Measurements from ENCODE around the gene MAPK8. TPM values are rescaled to one million over a fixed set of nuclear protein-coding genes. Genes with fewer than 3 reads are reported as not detected.

Gene MAPK8
- total and polyA plus RNA-seq, 10 donors: 5.2 to 61.4 (median 37.4) TPM

DNA sequence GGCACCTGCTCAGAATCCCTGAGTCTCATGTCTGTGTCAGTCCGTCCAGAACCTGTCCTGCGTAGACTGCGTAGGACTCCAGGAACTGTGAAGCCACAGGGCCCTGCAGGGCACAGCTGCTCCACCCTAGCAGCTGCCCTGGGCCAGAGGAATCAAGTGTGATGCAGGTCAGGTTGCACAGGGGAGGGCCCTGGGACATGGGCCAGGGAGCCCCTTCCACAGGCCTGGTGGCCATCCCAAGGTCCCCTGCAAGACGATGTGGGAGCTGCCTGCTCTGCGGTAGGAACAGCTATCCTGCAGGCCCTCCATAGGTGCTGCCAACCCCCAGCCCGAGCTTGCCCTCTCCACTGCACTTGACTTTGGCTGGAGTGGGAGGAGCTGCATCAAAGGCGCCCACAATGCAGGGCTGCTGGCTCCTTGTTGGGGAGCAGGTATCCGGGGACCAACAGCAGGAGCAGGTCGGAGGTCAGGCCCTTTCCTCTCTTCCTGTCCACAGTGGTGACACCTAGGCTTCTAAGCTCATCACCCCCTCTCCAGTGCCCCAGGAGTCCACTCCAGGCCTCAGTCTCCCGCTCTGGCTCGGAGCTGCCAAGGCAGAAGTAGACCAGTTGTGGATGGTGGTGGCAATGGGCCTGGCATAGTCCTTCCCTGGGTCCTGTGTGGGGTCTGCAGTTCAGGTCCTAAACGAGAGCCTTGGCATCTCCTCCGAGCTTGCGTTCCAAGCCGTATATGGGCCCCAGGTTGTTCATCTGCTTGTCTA lies 149.1 kb downstream of the MAPK8 start:
- H3K36me3 ChIP-seq: no peaks in the 10 kb centered on the region
- 85 to 95% (median 91%) methylated on average over 8 to 15 of the region's 15 CpGs for WGBS, 5 donors
- DNase-seq: peak; percentile 64
- intact Hi-C loops (cut with DNase I; ENCODE audit: low total_unique reads): no loop called here
- TF ChIP-seq, protein P1, sequence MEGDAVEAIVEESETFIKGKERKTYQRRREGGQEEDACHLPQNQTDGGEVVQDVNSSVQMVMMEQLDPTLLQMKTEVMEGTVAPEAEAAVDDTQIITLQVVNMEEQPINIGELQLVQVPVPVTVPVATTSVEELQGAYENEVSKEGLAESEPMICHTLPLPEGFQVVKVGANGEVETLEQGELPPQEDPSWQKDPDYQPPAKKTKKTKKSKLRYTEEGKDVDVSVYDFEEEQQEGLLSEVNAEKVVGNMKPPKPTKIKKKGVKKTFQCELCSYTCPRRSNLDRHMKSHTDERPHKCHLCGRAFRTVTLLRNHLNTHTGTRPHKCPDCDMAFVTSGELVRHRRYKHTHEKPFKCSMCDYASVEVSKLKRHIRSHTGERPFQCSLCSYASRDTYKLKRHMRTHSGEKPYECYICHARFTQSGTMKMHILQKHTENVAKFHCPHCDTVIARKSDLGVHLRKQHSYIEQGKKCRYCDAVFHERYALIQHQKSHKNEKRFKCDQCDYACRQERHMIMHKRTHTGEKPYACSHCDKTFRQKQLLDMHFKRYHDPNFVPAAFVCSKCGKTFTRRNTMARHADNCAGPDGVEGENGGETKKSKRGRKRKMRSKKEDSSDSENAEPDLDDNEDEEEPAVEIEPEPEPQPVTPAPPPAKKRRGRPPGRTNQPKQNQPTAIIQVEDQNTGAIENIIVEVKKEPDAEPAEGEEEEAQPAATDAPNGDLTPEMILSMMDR (IDR thresholded peaks at IDR 0.05 in 8 of 11, conservative IDR thresholded peaks at IDR 0.05 in 3 of 11): no peak
- no peak for TF ChIP-seq POLR2AphosphoS5 (IDR thresholded peaks at IDR 0.05)
- no peak for TF ChIP-seq POLR2A (IDR thresholded peaks at IDR 0.05)
- H3K4me1 ChIP-seq: peaks cover 0 to 16% (median 12%) of the 10 kb centered on the region in 6 donors
- no peaks in the 10 kb centered on the region for H3K9me3 ChIP-seq
- no peak overlapping the region for H3K27ac ChIP-seq
- peaks cover 0 to 21% (median 0%) of the 10 kb centered on the region in 7 donors for H3K27me3 ChIP-seq (replicated peaks in 1 of 7)
- H3K4me3 ChIP-seq: no peak overlapping the region

GRCh38 chr10:48456361-48456804 lies 149.9 kb downstream of the MAPK8 start:
- 3 to 11% (median 6%) methylated on average over 5 to 9 of the region's 9 CpGs for WGBS, 5 donors
- no peaks in the 10 kb centered on the region for H3K9me3 ChIP-seq
- peak; percentile 87 for DNase-seq
- TF ChIP-seq POLR2A (IDR thresholded peaks at IDR 0.05) (no peak), POLR2AphosphoS5 (IDR thresholded peaks at IDR 0.05) (peak; percentile 26 to 68 (median 54))
- TF ChIP-seq, protein P1 (IDR thresholded peaks at IDR 0.05 in 8 of 11, conservative IDR thresholded peaks at IDR 0.05 in 3 of 11): no peak
- peak overlapping the region in 1 of 8 donors; percentile 35 for H3K4me3 ChIP-seq
- H3K36me3 ChIP-seq: no peaks in the 10 kb centered on the region
- intact Hi-C loops (cut with DNase I; ENCODE audit: low total_unique reads): no loop called here
- H3K27ac ChIP-seq: no peak overlapping the region
- H3K4me1 ChIP-seq: peaks cover 0 to 16% (median 12%) of the 10 kb centered on the region in 6 donors
- H3K27me3 ChIP-seq (replicated peaks in 1 of 7): peaks cover 0 to 21% (median 0%) of the 10 kb centered on the region in 7 donors

DNA sequence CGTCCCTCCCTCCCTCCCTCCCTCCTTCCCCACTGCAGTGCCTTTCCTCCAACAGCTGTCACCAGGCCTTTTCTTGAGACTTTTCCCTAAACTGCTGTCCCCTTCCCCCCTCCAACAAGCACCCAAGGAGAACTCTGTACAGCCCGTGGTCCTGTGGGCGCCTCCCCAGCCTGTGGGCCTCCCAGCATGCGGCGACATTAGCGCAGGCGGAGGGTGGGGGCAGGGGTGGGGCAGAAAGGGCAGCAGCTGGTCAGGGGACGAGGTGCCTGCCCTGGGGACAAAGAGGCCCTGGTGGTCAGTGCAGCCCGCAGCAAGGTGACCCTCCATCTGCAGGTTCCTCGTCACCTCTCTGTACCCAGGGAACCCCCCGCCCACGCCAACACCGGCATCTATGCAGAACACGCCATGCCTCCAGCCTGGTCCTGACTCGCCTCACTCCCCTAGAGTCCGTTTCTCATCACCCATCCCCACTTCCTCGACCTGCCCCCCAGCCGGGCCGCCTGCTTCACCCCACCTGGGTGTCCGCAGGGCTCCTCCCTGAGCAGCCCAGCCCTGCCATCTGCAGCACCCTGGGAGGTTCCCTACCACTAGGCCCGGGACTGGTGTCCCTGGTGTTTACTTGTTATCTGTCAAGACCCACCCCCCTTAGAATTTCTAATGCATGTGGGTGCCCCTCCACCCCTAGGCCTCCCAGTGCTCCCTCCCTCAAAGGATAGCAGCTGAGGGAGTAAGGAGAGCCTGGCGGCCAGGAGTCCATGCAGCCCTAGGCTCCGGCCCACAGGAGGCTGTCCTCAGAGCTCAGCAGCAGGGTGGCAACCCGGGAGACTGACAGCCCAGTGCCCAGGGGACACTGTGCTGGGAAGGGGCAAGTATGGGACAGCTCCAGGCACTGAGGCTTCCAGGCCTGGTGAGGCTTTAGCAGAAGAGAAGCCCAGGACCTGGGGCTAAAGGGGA lies 150.6 kb downstream of the MAPK8 start:
- peaks cover 0 to 21% (median 0%) of the 10 kb centered on the region in 7 donors for H3K27me3 ChIP-seq (replicated peaks in 1 of 7)
- no peaks in the 10 kb centered on the region for H3K36me3 ChIP-seq
- H3K4me1 ChIP-seq: peaks cover 0 to 16% (median 12%) of the 10 kb centered on the region in 6 donors
- H3K9me3 ChIP-seq: no peaks in the 10 kb centered on the region
- intact Hi-C loops (cut with DNase I; ENCODE audit: low total_unique reads): no loop called here
- peak overlapping the region in 1 of 8 donors; percentile 35 for H3K4me3 ChIP-seq
- TF ChIP-seq POLR2A (IDR thresholded peaks at IDR 0.05): no peak
- no peak for TF ChIP-seq POLR2AphosphoS5 (IDR thresholded peaks at IDR 0.05)
- TF ChIP-seq, protein P1 (IDR thresholded peaks at IDR 0.05 in 8 of 11, conservative IDR thresholded peaks at IDR 0.05 in 3 of 11): no peak
- DNase-seq: peak; percentile 71
- H3K27ac ChIP-seq: no peak overlapping the region
- WGBS, 5 donors: 43 to 51% (median 48%) methylated on average over 20 to 24 of the region's 24 CpGs
